HEK293 (cell line): ENCODE measurements around the gene SGCB.

ENCODE experiments used
- CTCF ChIA-PET: fragments of 350-600 bp; formaldehyde crosslinking; extraction: SDS; loops from one replicate; lab custom pipeline; 2021; ENCODE audit warnings: antibody characterized with exemption; lab: Yijun Ruan, JAX
- POLR2A ChIA-PET: fragments of 300-600 bp; formaldehyde crosslinking; extraction: SDS; loops from one replicate; lab custom pipeline; 2020; ENCODE audit warnings: antibody characterized with exemption, inconsistent platforms; lab: Yijun Ruan, JAX
- H3K27ac ChIP-seq: fragments of 200-500 bp; sonication (Bioruptor generic); 2 replicates; pipeline ENCODE4 v1.5.1; 2014; ENCODE audit warnings: low read depth, low read length, control low read depth, inconsistent platforms; ENCODE audit errors: extremely low read depth
- H3K36me3 ChIP-seq, 2 experiments: fragments of 200-500 bp in 1 of 2; sonication (Bioruptor generic) in 1 of 2; 1 replicate in 1 of 2; 2 replicates in 1 of 2; pipeline ENCODE4 v1.5.1; 2014 to 2017; ENCODE audit warnings: inconsistent platforms in 2 of 2, low read length in 2 of 2; ENCODE audit not compliant: control insufficient read depth in 2 of 2, insufficient read depth in 1 of 2
- H3K4me1 ChIP-seq: fragments of 200-500 bp; sonication (Bioruptor generic); 2 replicates; pipeline ENCODE4 v1.5.1; 2014; ENCODE audit warnings: mild to moderate bottlenecking, low read length, inconsistent platforms; ENCODE audit not compliant: control insufficient read depth, insufficient read depth
- H3K4me3 ChIP-seq: 2 replicates; pipeline ENCODE4 v1.5.1; 2011; ENCODE audit warnings: low read depth, mild to moderate bottlenecking, control low read depth, low read length, moderate library complexity
- H3K9me3 ChIP-seq: fragments of 200-500 bp; sonication (Bioruptor generic); 2 replicates; pipeline ENCODE4 v1.5.1; 2014; ENCODE audit warnings: low read depth, low read length, inconsistent platforms; ENCODE audit not compliant: control insufficient read depth, insufficient read depth
- BCL11A ChIP-seq: fragments of 450-650 bp; formaldehyde crosslinking; IDR thresholded peaks from 2 replicates; pipeline ENCODE4 v1.5.1; 2016; ENCODE audit warnings: low read depth, missing biosample characterization, missing genetic modification characterization
- IKZF3 ChIP-seq: fragments of 450-650 bp; IDR thresholded peaks from 2 replicates; pipeline ENCODE4 v1.5.0; 2018; ENCODE audit warnings: missing biosample characterization, mild to moderate bottlenecking, missing genetic modification characterization, moderate library complexity
- SCRT1 ChIP-seq: fragments of 450-650 bp; formaldehyde crosslinking; IDR thresholded peaks from 2 replicates; pipeline ENCODE4 v1.5.1; 2016; ENCODE audit warnings: missing biosample characterization, missing genetic modification characterization, borderline replicate concordance
- SCRT2 ChIP-seq: fragments of 450-650 bp; formaldehyde crosslinking; IDR thresholded peaks from 2 replicates; pipeline ENCODE4 v1.5.1; 2016; ENCODE audit warnings: missing biosample characterization, missing genetic modification characterization
- ZFHX2 ChIP-seq: fragments of 450-650 bp; formaldehyde crosslinking; conservative IDR thresholded peaks from 2 replicates; pipeline ENCODE4 v1.5.1; 2016; ENCODE audit warnings: missing biosample characterization, missing genetic modification characterization
- ZNF138 ChIP-seq: fragments of 450-650 bp; formaldehyde crosslinking; IDR thresholded peaks from 2 replicates; pipeline ENCODE4 v1.5.1; 2016; ENCODE audit warnings: missing biosample characterization, missing genetic modification characterization, borderline replicate concordance
- ZNF169 ChIP-seq: fragments of 450-650 bp; formaldehyde crosslinking; IDR thresholded peaks from 2 replicates; pipeline ENCODE4 v1.5.1; 2016; ENCODE audit warnings: missing biosample characterization, missing genetic modification characterization
- ZNF341 ChIP-seq: fragments of 450-650 bp; formaldehyde crosslinking; IDR thresholded peaks from 2 replicates; pipeline ENCODE4; 2016; ENCODE audit warnings: low read depth, missing biosample characterization, missing genetic modification characterization
- ZNF530 ChIP-seq: fragments of 450-650 bp; formaldehyde crosslinking; IDR thresholded peaks from 2 replicates; pipeline ENCODE4 v1.5.1; 2016; ENCODE audit warnings: low read depth, missing biosample characterization, missing genetic modification characterization
- ZNF555 ChIP-seq: fragments of 450-650 bp; formaldehyde crosslinking; conservative IDR thresholded peaks from 2 replicates; pipeline ENCODE4 v1.5.1; 2017; ENCODE audit warnings: missing biosample characterization, mild to moderate bottlenecking, missing genetic modification characterization, inconsistent platforms
- TF ChIP-seq, protein P1 (sequence below): fragments of 450-650 bp; formaldehyde crosslinking; IDR thresholded peaks from 2 replicates; pipeline ENCODE4 v1.5.1; 2017; ENCODE audit warnings: missing biosample characterization, mild to moderate bottlenecking, missing genetic modification characterization, moderate library complexity
- TF ChIP-seq, protein P2 (sequence below): fragments of 450-650 bp; formaldehyde crosslinking; IDR thresholded peaks from 2 replicates; pipeline ENCODE4 v1.5.1; 2016; ENCODE audit warnings: missing biosample characterization, missing genetic modification characterization
- TF ChIP-seq, protein P3 (sequence below): fragments of 450-650 bp; IDR thresholded peaks from 2 replicates; pipeline ENCODE4 v1.5.1; 2018; ENCODE audit warnings: missing biosample characterization, missing genetic modification characterization
- TF ChIP-seq, protein P4 (sequence below): fragments of 450-650 bp; formaldehyde crosslinking; IDR thresholded peaks from 2 replicates; pipeline ENCODE4 v1.5.1; 2016; ENCODE audit warnings: missing biosample characterization, missing genetic modification characterization
- TF ChIP-seq, protein P5 (sequence below): fragments of 450-650 bp; formaldehyde crosslinking; IDR thresholded peaks from 2 replicates; pipeline ENCODE4 v1.5.1; 2017; ENCODE audit warnings: missing biosample characterization, missing genetic modification characterization
- TF ChIP-seq, protein P6 (sequence below): fragments of 450-650 bp; formaldehyde crosslinking; conservative IDR thresholded peaks from 2 replicates; pipeline ENCODE4 v1.5.1; 2016; ENCODE audit warnings: low read depth, missing biosample characterization, missing genetic modification characterization

The SGCB gene

DNA sequence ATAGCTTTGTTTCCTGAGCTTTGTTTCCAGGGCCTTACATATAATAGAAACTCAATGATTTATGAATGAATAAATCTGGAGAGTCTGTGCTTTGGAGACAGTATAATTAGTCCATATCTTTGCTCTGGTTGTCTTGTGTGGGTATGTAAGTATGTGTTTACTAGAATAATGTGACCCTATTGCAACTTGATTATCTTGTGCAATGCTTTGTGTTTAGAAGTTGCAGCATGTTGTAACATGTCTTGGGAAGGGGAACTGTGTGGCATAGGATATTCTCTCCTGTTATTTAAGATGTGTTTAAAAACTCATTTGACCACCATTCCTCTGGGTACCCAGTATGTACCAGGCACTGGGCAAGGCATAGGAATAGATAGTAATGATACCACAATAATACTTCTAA lies 19.1 kb upstream of the SGCB start (continued):
- TF ChIP-seq, protein P1, sequence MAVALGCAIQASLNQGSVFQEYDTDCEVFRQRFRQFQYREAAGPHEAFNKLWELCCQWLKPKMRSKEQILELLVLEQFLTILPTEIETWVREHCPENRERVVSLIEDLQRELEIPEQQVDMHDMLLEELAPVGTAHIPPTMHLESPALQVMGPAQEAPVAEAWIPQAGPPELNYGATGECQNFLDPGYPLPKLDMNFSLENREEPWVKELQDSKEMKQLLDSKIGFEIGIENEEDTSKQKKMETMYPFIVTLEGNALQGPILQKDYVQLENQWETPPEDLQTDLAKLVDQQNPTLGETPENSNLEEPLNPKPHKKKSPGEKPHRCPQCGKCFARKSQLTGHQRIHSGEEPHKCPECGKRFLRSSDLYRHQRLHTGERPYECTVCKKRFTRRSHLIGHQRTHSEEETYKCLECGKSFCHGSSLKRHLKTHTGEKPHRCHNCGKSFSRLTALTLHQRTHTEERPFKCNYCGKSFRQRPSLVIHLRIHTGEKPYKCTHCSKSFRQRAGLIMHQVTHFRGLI (tag by site-specific recombination), result no peak
- TF ChIP-seq ZNF169 (tag by site-specific recombination), result no peak
- no peak for TF ChIP-seq ZFHX2 (tag by site-specific recombination)
- TF ChIP-seq, protein P2, sequence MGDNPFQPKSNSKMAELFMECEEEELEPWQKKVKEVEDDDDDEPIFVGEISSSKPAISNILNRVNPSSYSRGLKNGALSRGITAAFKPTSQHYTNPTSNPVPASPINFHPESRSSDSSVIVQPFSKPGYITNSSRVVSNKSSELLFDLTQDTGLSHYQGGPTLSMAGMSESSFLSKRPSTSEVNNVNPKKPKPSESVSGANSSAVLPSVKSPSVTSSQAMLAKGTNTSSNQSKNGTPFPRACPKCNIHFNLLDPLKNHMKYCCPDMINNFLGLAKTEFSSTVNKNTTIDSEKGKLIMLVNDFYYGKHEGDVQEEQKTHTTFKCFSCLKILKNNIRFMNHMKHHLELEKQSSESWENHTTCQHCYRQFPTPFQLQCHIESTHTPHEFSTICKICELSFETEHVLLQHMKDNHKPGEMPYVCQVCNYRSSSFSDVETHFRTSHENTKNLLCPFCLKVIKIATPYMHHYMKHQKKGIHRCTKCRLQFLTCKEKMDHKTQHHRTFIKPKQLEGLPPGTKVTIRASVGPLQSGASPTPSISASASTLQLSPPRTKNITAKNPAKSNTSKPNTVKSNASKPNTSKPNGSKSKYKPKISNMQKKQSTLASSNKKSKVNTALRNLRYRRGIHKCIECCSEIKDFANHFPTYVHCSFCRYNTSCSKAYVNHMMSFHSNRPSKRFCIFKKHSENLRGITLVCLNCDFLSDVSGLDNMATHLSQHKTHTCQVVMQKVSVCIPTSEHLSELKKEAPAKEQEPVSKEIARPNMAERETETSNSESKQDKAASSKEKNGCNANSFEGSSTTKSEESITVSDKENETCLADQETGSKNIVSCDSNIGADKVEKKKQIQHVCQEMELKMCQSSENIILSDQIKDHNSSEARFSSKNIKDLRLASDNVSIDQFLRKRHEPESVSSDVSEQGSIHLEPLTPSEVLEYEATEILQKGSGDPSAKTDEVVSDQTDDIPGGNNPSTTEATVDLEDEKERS, result no peak
- TF ChIP-seq ZNF138 (tag by site-specific recombination), result no peak
- TF ChIP-seq BCL11A (tag by site-specific recombination), result no peak
- no peak for TF ChIP-seq ZNF530 (tag by site-specific recombination)
- TF ChIP-seq, all 188 proteins: peak for 0

DNA sequence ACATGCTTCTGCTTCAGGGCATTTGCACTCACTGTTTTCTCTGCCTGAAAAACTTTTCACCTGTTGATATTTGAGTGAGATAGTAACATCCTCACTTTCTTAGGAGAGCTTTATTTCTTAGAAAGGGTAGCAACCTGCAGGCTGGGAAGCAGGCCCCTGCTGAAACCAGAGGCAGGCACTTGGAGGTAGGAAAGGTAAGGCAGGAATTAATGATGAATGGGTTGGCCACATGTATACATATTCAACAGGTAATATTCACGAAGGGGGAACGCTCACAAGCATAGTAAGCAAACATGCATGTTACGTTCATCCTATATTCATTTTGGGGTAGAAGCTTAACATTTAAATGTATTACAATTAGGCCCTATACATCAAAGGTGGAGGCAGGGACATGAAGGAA lies 16.2 kb upstream of the SGCB start:
- Histone ChIP-seq H3K4me3 (no peak overlapping the region), H3K36me3 (no peaks in the 10 kb centered on the region)
- no peak for TF ChIP-seq IKZF3 (tag by site-specific recombination)
- TF ChIP-seq, protein P3, sequence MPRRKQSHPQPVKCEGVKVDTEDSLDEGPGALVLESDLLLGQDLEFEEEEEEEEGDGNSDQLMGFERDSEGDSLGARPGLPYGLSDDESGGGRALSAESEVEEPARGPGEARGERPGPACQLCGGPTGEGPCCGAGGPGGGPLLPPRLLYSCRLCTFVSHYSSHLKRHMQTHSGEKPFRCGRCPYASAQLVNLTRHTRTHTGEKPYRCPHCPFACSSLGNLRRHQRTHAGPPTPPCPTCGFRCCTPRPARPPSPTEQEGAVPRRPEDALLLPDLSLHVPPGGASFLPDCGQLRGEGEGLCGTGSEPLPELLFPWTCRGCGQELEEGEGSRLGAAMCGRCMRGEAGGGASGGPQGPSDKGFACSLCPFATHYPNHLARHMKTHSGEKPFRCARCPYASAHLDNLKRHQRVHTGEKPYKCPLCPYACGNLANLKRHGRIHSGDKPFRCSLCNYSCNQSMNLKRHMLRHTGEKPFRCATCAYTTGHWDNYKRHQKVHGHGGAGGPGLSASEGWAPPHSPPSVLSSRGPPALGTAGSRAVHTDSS (tag by site-specific recombination), result no peak
- TF ChIP-seq, protein P4, sequence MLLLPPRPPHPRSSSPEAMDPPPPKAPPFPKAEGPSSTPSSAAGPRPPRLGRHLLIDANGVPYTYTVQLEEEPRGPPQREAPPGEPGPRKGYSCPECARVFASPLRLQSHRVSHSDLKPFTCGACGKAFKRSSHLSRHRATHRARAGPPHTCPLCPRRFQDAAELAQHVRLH (tag by site-specific recombination), result no peak
- TF ChIP-seq, protein P5, sequence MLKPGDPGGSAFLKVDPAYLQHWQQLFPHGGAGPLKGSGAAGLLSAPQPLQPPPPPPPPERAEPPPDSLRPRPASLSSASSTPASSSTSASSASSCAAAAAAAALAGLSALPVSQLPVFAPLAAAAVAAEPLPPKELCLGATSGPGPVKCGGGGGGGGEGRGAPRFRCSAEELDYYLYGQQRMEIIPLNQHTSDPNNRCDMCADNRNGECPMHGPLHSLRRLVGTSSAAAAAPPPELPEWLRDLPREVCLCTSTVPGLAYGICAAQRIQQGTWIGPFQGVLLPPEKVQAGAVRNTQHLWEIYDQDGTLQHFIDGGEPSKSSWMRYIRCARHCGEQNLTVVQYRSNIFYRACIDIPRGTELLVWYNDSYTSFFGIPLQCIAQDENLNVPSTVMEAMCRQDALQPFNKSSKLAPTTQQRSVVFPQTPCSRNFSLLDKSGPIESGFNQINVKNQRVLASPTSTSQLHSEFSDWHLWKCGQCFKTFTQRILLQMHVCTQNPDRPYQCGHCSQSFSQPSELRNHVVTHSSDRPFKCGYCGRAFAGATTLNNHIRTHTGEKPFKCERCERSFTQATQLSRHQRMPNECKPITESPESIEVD, result no peak
- TF ChIP-seq ZNF341 (tag by site-specific recombination), result no peak
- TF ChIP-seq ZNF138 (tag by site-specific recombination), result no peak
- TF ChIP-seq, protein P6, sequence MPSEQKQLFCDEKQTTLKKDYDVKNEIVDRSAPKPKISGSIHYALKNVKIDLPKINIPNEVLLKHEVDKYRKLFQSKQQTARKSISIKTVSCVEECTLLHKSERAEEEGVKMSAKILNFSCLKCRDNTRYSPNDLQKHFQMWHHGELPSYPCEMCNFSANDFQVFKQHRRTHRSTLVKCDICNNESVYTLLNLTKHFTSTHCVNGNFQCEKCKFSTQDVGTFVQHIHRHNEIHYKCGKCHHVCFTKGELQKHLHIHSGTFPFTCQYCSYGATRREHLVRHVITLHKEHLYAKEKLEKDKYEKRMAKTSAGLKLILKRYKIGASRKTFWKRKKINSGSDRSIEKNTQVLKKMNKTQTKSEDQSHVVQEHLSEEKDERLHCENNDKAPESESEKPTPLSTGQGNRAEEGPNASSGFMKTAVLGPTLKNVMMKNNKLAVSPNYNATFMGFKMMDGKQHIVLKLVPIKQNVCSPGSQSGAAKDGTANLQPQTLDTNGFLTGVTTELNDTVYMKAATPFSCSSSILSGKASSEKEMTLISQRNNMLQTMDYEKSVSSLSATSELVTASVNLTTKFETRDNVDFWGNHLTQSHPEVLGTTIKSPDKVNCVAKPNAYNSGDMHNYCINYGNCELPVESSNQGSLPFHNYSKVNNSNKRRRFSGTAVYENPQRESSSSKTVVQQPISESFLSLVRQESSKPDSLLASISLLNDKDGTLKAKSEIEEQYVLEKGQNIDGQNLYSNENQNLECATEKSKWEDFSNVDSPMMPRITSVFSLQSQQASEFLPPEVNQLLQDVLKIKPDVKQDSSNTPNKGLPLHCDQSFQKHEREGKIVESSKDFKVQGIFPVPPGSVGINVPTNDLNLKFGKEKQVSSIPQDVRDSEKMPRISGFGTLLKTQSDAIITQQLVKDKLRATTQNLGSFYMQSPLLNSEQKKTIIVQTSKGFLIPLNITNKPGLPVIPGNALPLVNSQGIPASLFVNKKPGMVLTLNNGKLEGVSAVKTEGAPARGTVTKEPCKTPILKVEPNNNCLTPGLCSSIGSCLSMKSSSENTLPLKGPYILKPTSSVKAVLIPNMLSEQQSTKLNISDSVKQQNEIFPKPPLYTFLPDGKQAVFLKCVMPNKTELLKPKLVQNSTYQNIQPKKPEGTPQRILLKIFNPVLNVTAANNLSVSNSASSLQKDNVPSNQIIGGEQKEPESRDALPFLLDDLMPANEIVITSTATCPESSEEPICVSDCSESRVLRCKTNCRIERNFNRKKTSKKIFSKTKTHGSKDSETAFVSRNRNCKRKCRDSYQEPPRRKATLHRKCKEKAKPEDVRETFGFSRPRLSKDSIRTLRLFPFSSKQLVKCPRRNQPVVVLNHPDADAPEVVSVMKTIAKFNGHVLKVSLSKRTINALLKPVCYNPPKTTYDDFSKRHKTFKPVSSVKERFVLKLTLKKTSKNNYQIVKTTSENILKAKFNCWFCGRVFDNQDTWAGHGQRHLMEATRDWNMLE, result no peak
- TF ChIP-seq SCRT1 (tag by site-specific recombination), result peak; percentile 55; the same call in 1 of the 2 replicates
- TF ChIP-seq ZNF555 (tag by site-specific recombination), result no peak
- peak; percentile 84 for TF ChIP-seq SCRT2 (tag by site-specific recombination)
- TF ChIP-seq, all 188 proteins: peak for 2
- no peak overlapping the region for H3K27ac ChIP-seq
- ChIA-PET CTCF (no interaction called here), POLR2A (interaction anchor here (1.1 kb wide), 1 partner anchor 16 kb away, joined by 5 read pairs; the partner anchor contains the start of gene SGCB)
- no peaks in the 10 kb centered on the region for H3K9me3 ChIP-seq
- H3K4me1 ChIP-seq, result no peaks in the 10 kb centered on the region
